Renal cortex interstitium (tissue), 15 donors: ENCODE results near the gene ANGPTL5. TPM values are rescaled to one million over a fixed set of nuclear protein-coding genes. Genes with fewer than 3 reads are reported as not detected.
"Not testable (repeated sequence)": the region's sequence is repeated elsewhere in the genome, so short reads cannot be mapped to it uniquely, and the experiment has no call there.

Source experiments
- DNase-seq, 11 donors: peaks; one replicate each; pipeline ENCODE4 v3.0.0-alpha.2; 2013; ENCODE audit warnings: low read depth in 9 of 11, low spot score in 4 of 11; ENCODE audit errors: extremely low read depth in 1 of 11
- long read RNA-seq, 16 experiments: transcript quantifications; one replicate each; lab custom pipeline, GENCODE V29; 2026
- polyA plus RNA-seq, 3 donors: library from polyadenylated mRNA; unstranded; fragments of 120-200 nt; gene quantifications; one replicate each; pipeline ENCODE4 v1.2.1, GENCODE V29; 2013; ENCODE audit not compliant: insufficient read length in 3 of 3

The ANGPTL5 gene
- under 1 TPM in 1 of 3 donors, not detected in 2; 0.22 TPM for polyA plus RNA-seq
- long read RNA-seq, donor 1 = 0 reads
- long read RNA-seq, donor 2 = 0 reads
- long read RNA-seq, donor 3 = 0 reads
- long read RNA-seq, donor 4 = 0 reads
- long read RNA-seq, donor 5 = 0 reads
- long read RNA-seq, donor 6 = 0 reads
- long read RNA-seq, donor 7 = 0 reads
- long read RNA-seq, donor 8 = 0 reads
- long read RNA-seq, donor 9 = 0 reads
- long read RNA-seq, donor 10 = 0 reads
- long read RNA-seq, donor 11 = 0 reads
- long read RNA-seq, donor 12 = 0 reads
- long read RNA-seq, donor 13 = 0 reads
- long read RNA-seq, donor 14 = 0 reads
- long read RNA-seq, donor 15 = 0 reads
- long read RNA-seq, donor 16 = 0 reads

DNA sequence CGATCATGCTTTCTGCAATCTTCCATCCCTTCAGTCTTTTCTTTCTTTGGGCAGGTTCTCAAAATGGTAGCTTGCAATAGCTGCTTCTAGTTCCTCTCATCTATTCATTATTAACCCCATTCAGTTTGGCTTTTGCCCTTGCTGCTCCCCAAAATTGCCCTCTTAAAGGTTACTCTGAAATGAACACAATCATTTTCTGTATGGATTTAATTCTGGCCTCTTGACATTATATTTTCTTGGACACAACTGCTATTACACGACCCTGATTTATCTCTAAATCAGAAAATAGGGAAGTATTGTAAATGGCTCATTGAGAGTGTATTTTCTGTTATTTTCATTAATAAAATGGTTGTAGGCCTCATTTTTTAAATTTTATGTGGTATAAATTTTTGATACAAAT lies at the start of gene ANGPTL5:
TSS of gene ANGPTL5 (minus strand) at position 101 of the 400 bp plus-strand sequence. CDS start 8,613 bp downstream, outside the sequence.
- no peak for DNase-seq

GRCh38 chr11:101964200-101964599 lies 47.9 kb upstream of the ANGPTL5 start:
- DNase-seq = not testable (repeated sequence)

- DNase-seq = no peak
Observed at GRCh38 chr11:101960231-101960630, 43.9 kb upstream of the ANGPTL5 start.

GRCh38 chr11:101955701-101956100 lies 39.4 kb upstream of the ANGPTL5 start:
- no peak for DNase-seq

- DNase-seq = no peak
Observed at GRCh38 chr11:101955278-101955677, 39.0 kb upstream of the ANGPTL5 start.

DNA sequence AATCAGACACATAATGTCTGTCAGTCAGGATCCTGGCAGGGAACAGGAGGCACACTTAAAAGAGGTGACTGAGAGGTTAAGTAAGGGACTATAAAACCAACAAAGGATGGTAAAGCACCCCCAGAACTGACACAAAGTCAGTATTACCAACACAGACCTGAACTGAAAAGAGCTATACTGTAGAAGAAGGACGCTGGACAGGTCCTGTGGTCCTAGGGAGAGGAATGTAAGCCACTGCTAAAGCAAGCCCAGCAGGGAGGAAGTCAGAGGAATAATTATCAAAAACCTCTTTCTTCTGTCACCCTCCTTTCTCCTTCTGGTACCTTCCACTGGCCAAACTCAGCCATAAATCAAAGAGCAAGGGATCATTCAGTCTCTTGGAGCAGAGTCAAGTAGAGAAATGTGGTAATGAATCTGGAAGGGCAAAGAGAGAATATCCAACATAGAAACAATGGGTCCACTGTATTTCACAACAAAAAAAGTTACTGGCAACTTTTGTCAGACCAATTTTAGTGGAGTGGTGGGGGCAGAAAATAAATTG lies 33.4 kb upstream of the ANGPTL5 start:
- no peak for DNase-seq

GRCh38 chr11:101945448-101945847 lies 29.1 kb upstream of the ANGPTL5 start:
- DNase-seq = no peak

DNA sequence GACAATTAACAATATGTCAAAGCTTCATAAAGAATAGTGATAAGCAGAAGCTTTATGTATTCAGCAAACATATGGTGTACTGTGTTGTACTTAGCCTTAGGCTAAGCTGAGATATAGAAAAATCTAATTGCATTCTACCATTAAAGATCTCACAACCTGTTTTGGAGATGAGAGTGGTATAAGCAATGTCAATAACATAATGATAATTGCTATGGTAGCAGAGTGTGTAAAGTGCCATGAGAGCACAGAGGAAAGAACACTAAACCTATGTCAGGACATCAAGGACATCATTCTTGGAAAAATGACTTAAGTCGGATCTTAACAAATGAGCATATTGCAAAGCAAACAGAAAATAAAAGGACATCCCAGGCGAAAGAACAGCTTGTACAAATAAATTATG lies 28.6 kb upstream of the ANGPTL5 start:
- no peak for DNase-seq

GRCh38 chr11:101940901-101941520 lies 24.7 kb upstream of the ANGPTL5 start:
- no peak for DNase-seq

GRCh38 chr11:101931692-101932091 lies 15.4 kb upstream of the ANGPTL5 start:
- DNase-seq = no peak

DNA sequence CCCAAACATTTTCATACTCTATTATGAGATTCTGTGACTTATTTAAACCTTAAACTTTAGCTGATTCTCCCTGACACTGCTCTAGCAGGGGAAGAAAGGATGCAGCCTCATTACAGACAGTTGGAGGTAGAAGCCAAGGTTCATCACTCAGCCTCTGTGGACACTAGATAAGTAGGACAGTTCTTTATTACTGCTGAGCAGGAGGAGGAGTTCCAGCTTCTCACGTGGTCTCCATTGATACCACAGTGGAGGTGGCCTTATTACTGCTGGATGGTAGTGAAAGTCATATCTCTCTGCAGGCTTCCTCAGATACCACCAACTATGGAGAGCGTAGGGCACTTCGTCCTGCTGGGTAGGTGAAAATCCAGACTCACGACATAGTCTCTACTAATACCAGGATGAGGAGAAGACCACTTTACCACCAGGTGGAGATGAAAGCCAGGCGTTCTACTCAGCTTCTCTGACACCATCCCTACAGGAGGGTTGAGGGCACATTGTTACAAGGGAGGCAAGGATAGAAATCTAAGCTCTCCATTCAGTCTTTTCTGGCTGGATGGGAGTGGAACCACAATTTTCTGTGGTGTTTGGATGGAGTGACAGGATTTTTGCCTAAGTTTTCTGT lies 13.1 kb upstream of the ANGPTL5 start:
- no peak for DNase-seq

GRCh38 chr11:101923554-101923953 lies 7.2 kb upstream of the ANGPTL5 start:
- no peak for DNase-seq

GRCh38 chr11:101920992-101921391 lies 4.7 kb upstream of the ANGPTL5 start:
- no peak for DNase-seq

DNA sequence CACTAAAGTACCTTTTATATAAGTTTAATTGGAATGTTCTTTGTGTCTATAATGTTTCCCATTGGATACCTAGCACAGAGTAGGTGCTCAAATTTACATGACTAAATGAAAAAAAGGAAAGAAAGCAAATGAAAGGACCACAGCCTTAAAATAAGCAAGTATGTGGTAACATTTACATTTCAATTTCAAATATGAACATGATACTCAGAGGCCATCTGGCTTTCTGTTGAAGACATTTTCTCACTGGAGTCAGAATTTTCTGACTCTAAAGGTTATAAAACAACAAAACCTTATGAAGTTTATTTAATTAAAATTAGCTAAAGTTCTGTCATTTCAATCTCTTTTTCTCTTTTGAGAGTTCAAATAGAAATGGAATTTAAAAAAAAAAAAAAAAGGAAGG lies 904 bp upstream of the ANGPTL5 start:
- DNase-seq = no peak

- DNase-seq = peak in 7 of 11 donors; percentile 12 to 37 (median 18)
Observed at GRCh38 chr11:101915791-101916291, 481 bp downstream of the ANGPTL5 start.

DNA sequence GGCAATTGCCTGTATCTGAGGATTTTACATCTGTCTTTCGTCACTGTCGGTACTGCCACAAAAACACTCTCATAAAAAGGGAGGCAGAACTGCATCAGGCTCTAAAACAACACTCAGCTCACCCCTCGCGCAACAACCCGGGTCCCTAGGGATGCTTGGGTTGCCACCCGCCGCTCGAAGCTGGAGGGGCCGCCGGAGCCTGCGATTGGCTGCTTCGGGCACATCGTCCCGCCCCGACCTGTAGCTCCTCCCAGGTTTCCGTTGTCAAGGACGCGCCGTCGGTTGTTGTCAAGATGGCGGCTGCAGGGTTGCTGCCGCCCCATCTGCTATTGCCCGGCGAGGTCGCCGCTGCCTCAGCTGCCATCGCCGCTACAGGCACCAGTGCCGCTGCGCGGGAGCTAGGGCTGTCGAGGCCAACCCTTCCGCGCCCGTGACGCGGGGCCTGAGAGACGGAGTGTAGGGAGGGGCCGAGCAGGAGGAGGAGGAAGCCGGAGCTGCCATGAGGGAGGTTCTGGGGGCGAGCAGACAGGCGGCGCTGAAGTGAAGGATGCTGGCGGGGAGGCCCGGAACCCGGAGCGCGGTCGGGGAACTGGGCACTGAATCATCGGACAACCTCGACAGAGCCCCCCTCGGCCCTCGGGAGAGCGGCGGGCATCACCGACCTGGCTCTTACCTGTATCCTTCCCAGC lies 1.4 kb downstream of the ANGPTL5 start, which contains the start of gene CEP126:
TSS of gene CEP126 (plus strand) at position 273 of the 689 bp plus-strand sequence. CDS start at position 548, 275 bp downstream.
- peak; percentile 81 to 91 (median 90) for DNase-seq

GRCh38 chr11:101914341-101914737 lies 2.0 kb downstream of the ANGPTL5 start:
- DNase-seq = peak in 4 of 11 donors; percentile 2 to 53 (median 18)

DNA sequence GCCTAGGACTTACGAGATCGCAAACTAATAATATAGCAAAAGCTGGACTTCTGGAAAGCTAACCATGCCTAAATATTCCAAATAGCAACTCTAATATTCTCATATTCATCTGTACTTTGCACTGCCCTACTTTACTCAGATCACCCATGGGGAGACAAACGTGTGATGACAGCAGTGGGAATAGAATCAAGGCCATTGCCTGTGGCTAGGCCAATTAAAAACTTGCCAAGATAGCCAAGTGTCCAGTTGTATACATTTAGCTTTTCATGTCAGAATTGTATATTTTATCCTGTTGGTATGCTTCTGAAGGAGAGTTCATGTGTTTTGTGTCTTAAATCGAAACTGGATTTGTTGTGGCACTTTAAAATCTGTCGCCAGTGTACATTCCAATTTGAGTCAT lies 2.7 kb downstream of the ANGPTL5 start:
- DNase-seq = no peak

- peak in 1 of 11 donors; percentile 1 for DNase-seq
Observed at GRCh38 chr11:101912823-101913284, 3.5 kb downstream of the ANGPTL5 start.
